ENCODE data around the gene ZNF330.
"Not testable (repeated sequence)": the region's sequence is repeated elsewhere in the genome, so short reads cannot be mapped to it uniquely, and the experiment has no call there.

The ZNF330 gene

DNA sequence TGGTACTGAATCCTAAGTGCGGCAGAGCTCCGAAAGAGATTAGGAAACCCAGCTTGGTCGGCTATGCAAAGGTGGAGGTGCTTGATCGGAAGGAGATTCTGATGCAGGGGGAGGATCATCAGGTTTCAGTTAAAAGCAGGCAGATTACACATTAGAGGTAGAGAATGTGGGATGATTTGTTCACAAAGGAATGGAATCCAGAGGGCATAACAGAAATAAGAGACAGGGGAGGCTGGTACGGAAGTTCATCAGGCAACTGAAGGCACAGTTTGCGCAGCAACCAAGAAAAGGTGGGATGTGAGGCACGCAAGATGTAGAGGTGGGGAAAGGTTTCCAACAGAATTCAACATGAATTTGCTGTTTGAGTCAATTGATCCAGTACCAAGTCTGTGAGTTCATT is 424 bp upstream of the ZNF330 start:
- no peak overlapping the region for H3K14ac ChIP-seq (ENCODE audit: low read length)
- no peak overlapping the region for H3K9ac ChIP-seq (ENCODE audit: low read depth, low read length, poor library complexity)
- H2BK120ac ChIP-seq (ENCODE audit: low read depth, low read length) = no peak overlapping the region
- no peak overlapping the region for H3K27ac ChIP-seq (replicated peaks; ENCODE audit: low read length)
- peak overlapping the region in 1 of 2 donors; percentile 61 for H3K4me3 ChIP-seq (ENCODE audit: low read length in 2 of 2)
- peaks cover 3 to 4% of the 10 kb centered on the region in 2 donors for H3K4me1 ChIP-seq (ENCODE audit: control insufficient read depth in 2 of 2, insufficient read depth in 1 of 2, low read depth in 1 of 2, low read length in 2 of 2)
- H3K18ac ChIP-seq (ENCODE audit: low read length) = no peak overlapping the region
- no CpG with 5 or more reads among the region's 7 CpGs for WGBS, 2 donors (ENCODE audit: extremely low coverage in 2 of 2, insufficient read length in 2 of 2, insufficient replicate concordance in 1 of 2)
- no peak overlapping the region for H4K91ac ChIP-seq (ENCODE audit: low read depth, low read length, poor library complexity)
- H2AK5ac ChIP-seq (ENCODE audit: low read depth, low read length) = no peak overlapping the region
- no peak for DNase-seq (ENCODE audit: low spot score)
- no peak overlapping the region for H3K4ac ChIP-seq (ENCODE audit: low read length)
- H3K27me3 ChIP-seq (ENCODE audit: control insufficient read depth in 3 of 3, insufficient read depth in 3 of 3, low read depth in 1 of 3, low read length in 3 of 3) = no peaks in the 10 kb centered on the region
- no peak overlapping the region for H2BK5ac ChIP-seq (ENCODE audit: low read length)
- no peaks in the 10 kb centered on the region for H3K9me3 ChIP-seq (replicated peaks in 1 of 2; ENCODE audit: control insufficient read depth in 2 of 2, insufficient read depth in 1 of 2, low read depth in 1 of 2, low read length in 2 of 2)
- H2BK15ac ChIP-seq (ENCODE audit: low read length) = no peak overlapping the region
- peak overlapping the region; percentile 90 for H2AFZ ChIP-seq (ENCODE audit: low read length)
- H3K4me2 ChIP-seq (ENCODE audit: insufficient read depth, low read length, poor library complexity, severe bottlenecking) = no peak overlapping the region
- H3K23ac ChIP-seq (ENCODE audit: low read depth, low read length, poor library complexity) = no peak overlapping the region
- H2BK12ac ChIP-seq (ENCODE audit: low read length) = no peak overlapping the region
- peaks cover 2 to 30% of the 10 kb centered on the region in 2 donors for H3K36me3 ChIP-seq (replicated peaks in 1 of 2; ENCODE audit: control insufficient read depth in 2 of 2, insufficient read depth in 2 of 2, low read length in 2 of 2)
- H4K8ac ChIP-seq (ENCODE audit: low read depth, low read length) = no peak overlapping the region
- peaks cover 4% of the 10 kb centered on the region for H3K79me1 ChIP-seq (ENCODE audit: low read depth, low read length)

DNA sequence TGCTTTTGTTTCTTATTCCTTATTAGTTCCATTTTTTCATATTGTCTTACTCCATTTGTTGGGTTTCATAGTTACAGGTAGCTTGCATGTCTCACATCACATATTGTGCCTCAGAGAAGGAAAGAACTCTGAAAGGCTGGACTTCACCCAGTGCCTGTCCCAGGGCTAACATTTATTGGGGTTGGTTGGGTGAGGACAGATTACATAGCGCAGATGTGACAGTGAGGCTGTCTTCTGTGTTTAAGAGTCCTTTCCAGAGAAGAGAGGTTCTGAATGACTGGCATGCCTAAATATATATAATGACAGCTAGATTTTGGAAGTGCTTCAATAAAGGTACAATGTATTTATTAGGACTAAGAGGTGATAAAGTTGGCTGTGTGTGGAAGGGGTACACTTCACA is 2.7 kb downstream of the ZNF330 start:
- Histone ChIP-seq H3K14ac (ENCODE audit: low read length) (no peak overlapping the region), H3K4me1 (ENCODE audit: control insufficient read depth in 2 of 2, insufficient read depth in 1 of 2, low read depth in 1 of 2, low read length in 2 of 2) (peaks cover 3 to 4% of the 10 kb centered on the region in 2 donors), H3K79me1 (ENCODE audit: low read depth, low read length) (peaks cover 4% of the 10 kb centered on the region), H2BK120ac (ENCODE audit: low read depth, low read length) (no peak overlapping the region), H3K36me3 (replicated peaks in 1 of 2; ENCODE audit: control insufficient read depth in 2 of 2, insufficient read depth in 2 of 2, low read length in 2 of 2) (peaks cover 3 to 57% of the 10 kb centered on the region in 2 donors), H2BK5ac (ENCODE audit: low read length) (no peak overlapping the region), H3K4ac (ENCODE audit: low read length) (no peak overlapping the region), H2BK12ac (ENCODE audit: low read length) (no peak overlapping the region), H2AK5ac (ENCODE audit: low read depth, low read length) (no peak overlapping the region), H2BK15ac (ENCODE audit: low read length) (no peak overlapping the region), H3K9ac (ENCODE audit: low read depth, low read length, poor library complexity) (no peak overlapping the region), H3K18ac (ENCODE audit: low read length) (no peak overlapping the region), H3K9me3 (replicated peaks in 1 of 2; ENCODE audit: control insufficient read depth in 2 of 2, insufficient read depth in 1 of 2, low read depth in 1 of 2, low read length in 2 of 2) (no peaks in the 10 kb centered on the region), H2AFZ (ENCODE audit: low read length) (no peak overlapping the region), H4K8ac (ENCODE audit: low read depth, low read length) (no peak overlapping the region), H3K27ac (replicated peaks; ENCODE audit: low read length) (no peak overlapping the region), H3K4me3 (ENCODE audit: low read length in 2 of 2) (no peak overlapping the region), H4K91ac (ENCODE audit: low read depth, low read length, poor library complexity) (no peak overlapping the region), H3K4me2 (ENCODE audit: insufficient read depth, low read length, poor library complexity, severe bottlenecking) (no peak overlapping the region), H3K23ac (ENCODE audit: low read depth, low read length, poor library complexity) (no peak overlapping the region), H3K27me3 (ENCODE audit: control insufficient read depth in 3 of 3, insufficient read depth in 3 of 3, low read depth in 1 of 3, low read length in 3 of 3) (no peaks in the 10 kb centered on the region)
- no peak for DNase-seq (ENCODE audit: low spot score)
- no CpG with 5 or more reads among the region's 1 CpG for WGBS, 2 donors (ENCODE audit: extremely low coverage in 2 of 2, insufficient read length in 2 of 2, insufficient replicate concordance in 1 of 2)

- no CpG with 5 or more reads among the region's 5 CpGs for WGBS, 2 donors (ENCODE audit: extremely low coverage in 2 of 2, insufficient read length in 2 of 2, insufficient replicate concordance in 1 of 2)
- H3K36me3 ChIP-seq (replicated peaks in 1 of 2; ENCODE audit: control insufficient read depth in 2 of 2, insufficient read depth in 2 of 2, low read length in 2 of 2) = peaks cover 14 to 94% of the 10 kb centered on the region in 2 donors
- not testable (repeated sequence) for H3K4me2 ChIP-seq (ENCODE audit: insufficient read depth, low read length, poor library complexity, severe bottlenecking); H2BK12ac ChIP-seq (ENCODE audit: low read length); H3K4ac ChIP-seq (ENCODE audit: low read length); H2BK15ac ChIP-seq (ENCODE audit: low read length); H3K4me3 ChIP-seq (ENCODE audit: low read length in 2 of 2); H4K91ac ChIP-seq (ENCODE audit: low read depth, low read length, poor library complexity); H3K23ac ChIP-seq (ENCODE audit: low read depth, low read length, poor library complexity); H3K18ac ChIP-seq (ENCODE audit: low read length); H3K14ac ChIP-seq (ENCODE audit: low read length); DNase-seq (ENCODE audit: low spot score); H3K27me3 ChIP-seq (ENCODE audit: control insufficient read depth in 3 of 3, insufficient read depth in 3 of 3, low read depth in 1 of 3, low read length in 3 of 3); H2BK120ac ChIP-seq (ENCODE audit: low read depth, low read length); H3K4me1 ChIP-seq (ENCODE audit: control insufficient read depth in 2 of 2, insufficient read depth in 1 of 2, low read depth in 1 of 2, low read length in 2 of 2); H3K79me1 ChIP-seq (ENCODE audit: low read depth, low read length); H4K8ac ChIP-seq (ENCODE audit: low read depth, low read length); H2AK5ac ChIP-seq (ENCODE audit: low read depth, low read length); H2AFZ ChIP-seq (ENCODE audit: low read length); H2BK5ac ChIP-seq (ENCODE audit: low read length); H3K9ac ChIP-seq (ENCODE audit: low read depth, low read length, poor library complexity); H3K27ac ChIP-seq (replicated peaks; ENCODE audit: low read length); H3K9me3 ChIP-seq (replicated peaks in 1 of 2; ENCODE audit: control insufficient read depth in 2 of 2, insufficient read depth in 1 of 2, low read depth in 1 of 2, low read length in 2 of 2)
Measured at GRCh38 chr4:141227280-141227679, 6.6 kb downstream of the ZNF330 start.

- Histone ChIP-seq H4K8ac (ENCODE audit: low read depth, low read length) (no peak overlapping the region), H3K4me3 (ENCODE audit: low read length in 2 of 2) (no peak overlapping the region), H2AK5ac (ENCODE audit: low read depth, low read length) (no peak overlapping the region), H3K23ac (ENCODE audit: low read depth, low read length, poor library complexity) (no peak overlapping the region), H3K79me1 (ENCODE audit: low read depth, low read length) (no peaks in the 10 kb centered on the region), H3K14ac (ENCODE audit: low read length) (no peak overlapping the region), H2BK5ac (ENCODE audit: low read length) (no peak overlapping the region), H3K4me2 (ENCODE audit: insufficient read depth, low read length, poor library complexity, severe bottlenecking) (no peak overlapping the region), H3K9me3 (replicated peaks in 1 of 2; ENCODE audit: control insufficient read depth in 2 of 2, insufficient read depth in 1 of 2, low read depth in 1 of 2, low read length in 2 of 2) (no peaks in the 10 kb centered on the region), H3K9ac (ENCODE audit: low read depth, low read length, poor library complexity) (no peak overlapping the region), H3K36me3 (replicated peaks in 1 of 2; ENCODE audit: control insufficient read depth in 2 of 2, insufficient read depth in 2 of 2, low read length in 2 of 2) (peaks cover 17 to 96% of the 10 kb centered on the region in 2 donors), H3K4ac (ENCODE audit: low read length) (no peak overlapping the region), H3K4me1 (ENCODE audit: control insufficient read depth in 2 of 2, insufficient read depth in 1 of 2, low read depth in 1 of 2, low read length in 2 of 2) (no peaks in the 10 kb centered on the region), H3K27me3 (ENCODE audit: control insufficient read depth in 3 of 3, insufficient read depth in 3 of 3, low read depth in 1 of 3, low read length in 3 of 3) (no peaks in the 10 kb centered on the region), H2BK120ac (ENCODE audit: low read depth, low read length) (no peak overlapping the region), H4K91ac (ENCODE audit: low read depth, low read length, poor library complexity) (no peak overlapping the region), H3K18ac (ENCODE audit: low read length) (no peak overlapping the region), H2BK15ac (ENCODE audit: low read length) (no peak overlapping the region), H2AFZ (ENCODE audit: low read length) (no peak overlapping the region), H3K27ac (replicated peaks; ENCODE audit: low read length) (no peak overlapping the region), H2BK12ac (ENCODE audit: low read length) (no peak overlapping the region)
- DNase-seq (ENCODE audit: low spot score) = no peak
- no CpG with 5 or more reads among the region's 5 CpGs for WGBS, 2 donors (ENCODE audit: extremely low coverage in 2 of 2, insufficient read length in 2 of 2, insufficient replicate concordance in 1 of 2)
Measured at GRCh38 chr4:141229408-141230101, 8.9 kb downstream of the ZNF330 start.

Measured in neuronal stem cell (in vitro differentiated cells).